Esophagus muscularis mucosa (tissue), 4 donors: ENCODE results near the gene WNT7A. TPM values are rescaled to one million over a fixed set of nuclear protein-coding genes. Genes with fewer than 3 reads are reported as not detected.

Experiments used
- DNase-seq: peaks from one replicate; pipeline ENCODE4 v3.0.0-alpha.2; 2017; ENCODE audit errors: extremely low spot score
- H3K27ac ChIP-seq, 4 donors: fragments of 200-600 bp; sonication (generic); replicated peaks in 1 of 4; 1 replicate in 3 of 4; 2 replicates in 1 of 4; pipeline ENCODE4 v1.5.1; 2016 to 2019; ENCODE audit warnings: mild to moderate bottlenecking in 1 of 4
- H3K27me3 ChIP-seq, 4 donors: fragments of 200-600 bp; sonication (generic); one replicate each; pipeline versions ENCODE4 v1.5.1 to v1.6.0; 2016 to 2019
- H3K36me3 ChIP-seq, 4 donors: fragments of 200-600 bp; sonication (generic); one replicate each; pipeline ENCODE4 v1.5.1; 2016 to 2019
- H3K4me1 ChIP-seq, 4 donors: fragments of 200-600 bp; sonication (generic); one replicate each; pipeline ENCODE4 v1.5.1; 2016 to 2019
- H3K4me3 ChIP-seq, 4 donors: fragments of 200-600 bp; sonication (generic); 1 replicate in 2 of 4; 2 replicates in 2 of 4; pipeline ENCODE4 v1.5.1; 2016 to 2019; ENCODE audit warnings: mild to moderate bottlenecking in 4 of 4, moderate library complexity in 1 of 4
- H3K9me3 ChIP-seq, 4 donors: fragments of 200-600 bp; sonication (generic); 1 replicate in 3 of 4; 2 replicates in 1 of 4; pipeline ENCODE4 v1.5.1; 2016 to 2019
- EP300 ChIP-seq: sonication (generic); formaldehyde crosslinking; IDR thresholded peaks from one replicate; pipeline ENCODE4 v1.6.1; 2017; ENCODE audit warnings: antibody characterized with exemption
- POLR2A ChIP-seq: fragments of 450-650 bp; IDR thresholded peaks from one replicate; pipeline ENCODE4 v1.6.1; 2017; ENCODE audit warnings: antibody characterized with exemption, moderate library complexity, mild to moderate bottlenecking, low read depth
- POLR2AphosphoS5 ChIP-seq, 2 donors: sonication (generic); formaldehyde crosslinking; IDR thresholded peaks; one replicate each; pipeline ENCODE4 v1.6.1; 2017; ENCODE audit warnings: antibody characterized with exemption in 2 of 2
- WGBS: methylation state at CpG from one replicate; pipeline ENCODE4 v1.1.5; 2018; 5-methylcytosine and 5-hydroxymethylcytosine counted together
- intact Hi-C: fragments of 100-400 bp; cut with DNase I; formaldehyde crosslinking; loops from one replicate; pipeline ENCODE4 v1.15.1; 2023
- total RNA-seq, 4 donors: library from RNA; depleted of rRNA; stranded (reverse); fragments of >200 nt; gene quantifications; one replicate each; pipeline versions ENCODE4 v1.1.0 to v1.2.1, GENCODE V29; 2016
- TF ChIP-seq, protein P1 (sequence below), 3 experiments: fragments of 200-600 bp in 2 of 3; fragments of 450-650 bp in 1 of 3; sonication (generic) in 2 of 3; IDR thresholded peaks; one replicate each; pipeline ENCODE4 v1.5.1; 2017 to 2019; ENCODE audit warnings: antibody characterized with exemption in 3 of 3, mild to moderate bottlenecking in 2 of 3, moderate library complexity in 1 of 3

WNT7A gene
- total RNA-seq, 4 donors from 2014 or later = not detected

DNA sequence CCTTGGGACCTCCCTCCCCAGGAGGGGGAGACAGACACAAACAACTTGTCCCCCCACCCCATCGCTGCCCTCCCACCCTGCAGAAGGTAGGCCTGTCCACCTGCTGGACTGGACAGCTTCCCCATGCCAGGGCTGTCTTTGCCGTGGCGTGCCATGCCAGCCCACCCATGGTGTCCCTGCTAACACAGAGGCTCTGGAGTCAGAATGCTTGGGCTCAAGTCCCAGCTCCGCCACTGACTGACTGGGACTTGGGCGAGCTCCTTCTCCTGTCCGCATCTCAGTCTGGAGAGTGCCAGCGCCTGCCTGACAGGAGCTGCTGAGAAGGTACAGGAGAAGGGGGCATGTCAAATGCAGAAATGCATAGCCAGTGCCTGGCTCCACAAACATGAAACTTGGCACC, 23.9 kb downstream of the WNT7A start:
- Histone ChIP-seq H3K9me3 (no peaks in the 10 kb centered on the region), H3K27me3 (peaks cover 0 to 88% (median 0%) of the 10 kb centered on the region in 4 donors), H3K4me3 (no peak overlapping the region), H3K4me1 (no peaks in the 10 kb centered on the region), H3K27ac (no peak overlapping the region), H3K36me3 (no peaks in the 10 kb centered on the region)
- intact Hi-C loops = no loop called here
- 57% methylated on average over 1 of the region's 7 CpGs for WGBS
- TF ChIP-seq, protein P1, sequence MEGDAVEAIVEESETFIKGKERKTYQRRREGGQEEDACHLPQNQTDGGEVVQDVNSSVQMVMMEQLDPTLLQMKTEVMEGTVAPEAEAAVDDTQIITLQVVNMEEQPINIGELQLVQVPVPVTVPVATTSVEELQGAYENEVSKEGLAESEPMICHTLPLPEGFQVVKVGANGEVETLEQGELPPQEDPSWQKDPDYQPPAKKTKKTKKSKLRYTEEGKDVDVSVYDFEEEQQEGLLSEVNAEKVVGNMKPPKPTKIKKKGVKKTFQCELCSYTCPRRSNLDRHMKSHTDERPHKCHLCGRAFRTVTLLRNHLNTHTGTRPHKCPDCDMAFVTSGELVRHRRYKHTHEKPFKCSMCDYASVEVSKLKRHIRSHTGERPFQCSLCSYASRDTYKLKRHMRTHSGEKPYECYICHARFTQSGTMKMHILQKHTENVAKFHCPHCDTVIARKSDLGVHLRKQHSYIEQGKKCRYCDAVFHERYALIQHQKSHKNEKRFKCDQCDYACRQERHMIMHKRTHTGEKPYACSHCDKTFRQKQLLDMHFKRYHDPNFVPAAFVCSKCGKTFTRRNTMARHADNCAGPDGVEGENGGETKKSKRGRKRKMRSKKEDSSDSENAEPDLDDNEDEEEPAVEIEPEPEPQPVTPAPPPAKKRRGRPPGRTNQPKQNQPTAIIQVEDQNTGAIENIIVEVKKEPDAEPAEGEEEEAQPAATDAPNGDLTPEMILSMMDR (IDR thresholded peaks at IDR 0.05) = no peak
- TF ChIP-seq POLR2A = no peak
- TF ChIP-seq EP300 = no peak
- TF ChIP-seq POLR2AphosphoS5 (IDR thresholded peaks at IDR 0.05) = no peak
- no peak for DNase-seq

DNA sequence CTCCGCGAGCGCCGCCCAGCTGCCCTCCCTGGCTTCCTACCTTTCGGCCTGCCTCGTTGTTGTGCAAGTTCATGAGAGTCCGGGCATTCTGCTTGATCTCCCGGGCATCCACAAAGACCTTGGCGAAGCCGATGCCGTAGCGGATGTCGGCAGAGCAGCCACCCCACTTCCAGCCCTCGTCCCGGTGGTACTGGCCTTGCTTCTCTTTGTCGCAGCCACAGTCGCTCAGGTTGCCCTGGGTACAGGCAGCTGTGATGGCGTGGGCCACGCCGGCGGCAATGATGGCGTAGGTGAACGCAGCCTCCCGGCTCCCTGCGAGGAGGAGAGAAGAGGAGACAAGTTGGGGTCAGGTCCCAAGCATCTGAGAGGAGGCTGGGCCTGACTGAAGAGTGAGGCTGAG, 25.4 kb downstream of the WNT7A start:
- no peaks in the 10 kb centered on the region for H3K4me1 ChIP-seq
- no peak overlapping the region for H3K4me3 ChIP-seq
- WGBS = 86% methylated on average over 13 of the region's 25 CpGs
- TF ChIP-seq EP300 = no peak
- TF ChIP-seq POLR2AphosphoS5 (IDR thresholded peaks at IDR 0.05) = no peak
- TF ChIP-seq POLR2A = no peak
- TF ChIP-seq, protein P1 (IDR thresholded peaks at IDR 0.05) = no peak
- H3K27ac ChIP-seq = no peak overlapping the region
- H3K9me3 ChIP-seq = no peaks in the 10 kb centered on the region
- no peaks in the 10 kb centered on the region for H3K36me3 ChIP-seq
- intact Hi-C loops = no loop called here
- DNase-seq = no peak
- peaks cover 0 to 84% (median 2%) of the 10 kb centered on the region in 4 donors for H3K27me3 ChIP-seq

DNA sequence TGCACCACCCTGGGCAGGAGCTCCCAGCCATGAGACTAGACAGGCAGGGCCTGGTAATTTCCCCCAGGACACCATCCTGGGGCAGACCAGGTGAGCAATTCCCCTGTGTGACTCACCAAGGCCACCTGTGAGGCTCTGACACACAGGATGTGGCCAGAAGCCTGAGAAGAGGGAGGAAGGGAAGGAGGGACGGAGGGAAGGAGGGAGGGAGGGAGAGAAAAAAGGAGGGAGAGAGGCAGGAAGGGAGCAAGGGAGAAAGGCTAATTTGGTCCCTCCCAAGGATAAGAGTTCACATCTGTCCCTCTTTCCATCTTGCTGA, 25.9 kb downstream of the WNT7A start:
- H3K9me3 ChIP-seq = peaks cover 0 to under 1% (median 0%) of the 10 kb centered on the region in 4 donors
- no peak overlapping the region for H3K4me3 ChIP-seq
- no peak overlapping the region for H3K27ac ChIP-seq
- H3K36me3 ChIP-seq = no peaks in the 10 kb centered on the region
- 40% methylated on average over 1 of the region's 1 CpG for WGBS
- TF ChIP-seq, protein P1 (IDR thresholded peaks at IDR 0.05) = no peak
- TF ChIP-seq EP300 (no peak), POLR2AphosphoS5 (IDR thresholded peaks at IDR 0.05) (no peak), POLR2A (no peak)
- no peaks in the 10 kb centered on the region for H3K4me1 ChIP-seq
- intact Hi-C loops = no loop called here
- DNase-seq = no peak
- peaks cover 0 to 81% (median 2%) of the 10 kb centered on the region in 4 donors for H3K27me3 ChIP-seq

DNA sequence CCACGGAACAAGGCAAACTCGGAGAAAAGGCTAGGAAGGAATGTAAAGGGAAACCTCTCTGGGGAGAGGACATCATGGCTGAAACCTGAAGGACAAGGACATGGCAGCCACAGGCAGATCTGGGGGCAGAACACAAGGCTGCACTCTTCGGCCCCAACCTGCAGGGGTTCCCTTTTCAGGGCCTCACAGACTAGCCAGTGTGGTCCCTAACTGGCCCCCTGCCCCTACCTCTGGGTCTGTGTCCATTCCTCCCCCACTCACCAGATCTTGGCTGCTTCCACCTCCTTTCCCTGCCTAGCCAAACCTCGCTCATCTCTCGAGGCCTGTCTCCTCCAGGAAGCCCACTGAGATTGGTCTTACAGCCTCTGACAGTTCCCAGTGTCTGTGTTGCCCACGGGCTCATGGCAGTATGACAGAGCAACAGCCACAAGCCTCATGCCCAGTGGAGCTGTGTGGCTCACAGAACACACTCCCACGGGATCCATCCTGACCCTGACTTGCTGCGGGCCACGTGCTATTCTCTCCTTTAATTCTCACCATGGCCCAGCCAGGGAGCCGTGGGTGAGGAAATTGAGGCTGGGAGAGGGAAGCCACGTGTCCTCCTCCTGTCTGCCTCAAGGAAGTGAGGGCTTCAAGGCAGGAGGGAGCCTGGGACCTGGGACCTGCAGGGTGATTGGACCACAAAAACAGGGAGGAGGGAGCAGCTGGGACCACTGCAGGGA, 26.5 kb downstream of the WNT7A start:
- no peak for DNase-seq
- Histone ChIP-seq H3K36me3 (no peaks in the 10 kb centered on the region), H3K27ac (no peak overlapping the region), H3K9me3 (peaks cover 0 to 3% (median 0%) of the 10 kb centered on the region in 4 donors), H3K4me3 (no peak overlapping the region), H3K27me3 (peaks cover 0 to 75% (median 2%) of the 10 kb centered on the region in 4 donors), H3K4me1 (no peaks in the 10 kb centered on the region)
- WGBS = 76% methylated on average over 11 of the region's 11 CpGs
- TF ChIP-seq POLR2AphosphoS5 (IDR thresholded peaks at IDR 0.05) (no peak), POLR2A (no peak), EP300 (no peak)
- TF ChIP-seq, protein P1 (IDR thresholded peaks at IDR 0.05) = no peak
- intact Hi-C loops = no loop called here

DNA sequence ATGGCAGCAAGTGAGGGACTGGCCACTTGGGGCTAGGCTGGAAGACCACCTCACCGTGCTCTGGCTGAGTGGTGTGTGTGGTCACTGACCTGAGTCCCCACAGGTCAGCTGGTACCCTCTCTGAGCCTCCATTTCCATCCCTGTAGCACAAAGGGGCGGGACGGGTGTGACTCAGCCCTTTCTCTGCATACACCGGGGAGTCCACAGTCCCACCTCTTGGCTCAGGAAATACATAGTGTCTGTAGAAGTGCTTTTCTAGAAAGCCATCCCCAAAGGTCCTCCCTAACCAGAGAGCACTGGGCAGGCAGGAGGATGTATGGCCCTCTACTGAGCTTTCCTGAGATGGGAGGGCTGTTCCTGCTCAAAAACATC, 27.2 kb downstream of the WNT7A start:
- Histone ChIP-seq H3K4me1 (no peaks in the 10 kb centered on the region), H3K27ac (no peak overlapping the region), H3K27me3 (peaks cover 0 to 68% (median 2%) of the 10 kb centered on the region in 4 donors), H3K9me3 (peaks cover 0 to 3% (median 0%) of the 10 kb centered on the region in 4 donors), H3K4me3 (no peak overlapping the region), H3K36me3 (no peaks in the 10 kb centered on the region)
- WGBS = no CpG with 5 or more reads among the region's 4 CpGs
- intact Hi-C loops = no loop called here
- DNase-seq = no peak
- TF ChIP-seq POLR2A = no peak
- no peak for TF ChIP-seq EP300
- TF ChIP-seq, protein P1 (IDR thresholded peaks at IDR 0.05) = no peak
